Sigmoid colon (tissue), 7 donors: ENCODE data around the gene TRIM9. TPM values are rescaled to one million over a fixed set of nuclear protein-coding genes. Genes with fewer than 3 reads are reported as not detected.

Experiments
- DNase-seq: peaks from one replicate; pipeline ENCODE4 v3.0.0-alpha.2; 2019
- H3K27ac ChIP-seq, 4 donors: fragments of 200-600 bp; sonication (generic); one replicate each; pipeline ENCODE4 v1.5.1; 2016 to 2019; ENCODE audit warnings: mild to moderate bottlenecking in 1 of 4
- H3K27me3 ChIP-seq, 3 donors: fragments of 200-600 bp; sonication (generic); one replicate each; pipeline ENCODE4 v1.5.1; 2019; ENCODE audit warnings: mild to moderate bottlenecking in 1 of 3
- H3K36me3 ChIP-seq, 4 donors: fragments of 200-600 bp; sonication (generic); one replicate each; pipeline ENCODE4 v1.5.1; 2016 to 2019
- H3K4me1 ChIP-seq, 4 donors: fragments of 200-600 bp; sonication (generic); one replicate each; pipeline ENCODE4 v1.5.1; 2017 to 2019
- H3K4me3 ChIP-seq, 4 donors: fragments of 200-600 bp; sonication (generic); one replicate each; pipeline ENCODE4 v1.5.1; 2017 to 2019; ENCODE audit warnings: mild to moderate bottlenecking in 2 of 4, moderate library complexity in 1 of 4
- H3K9me3 ChIP-seq, 4 donors: fragments of 200-600 bp in 3 of 4; sonication (generic) in 3 of 4; one replicate each; pipeline versions ENCODE4 v1.5.1 to v1.6.1; 2013 to 2019
- CTCF ChIP-seq, 4 experiments: fragments of 450-650 bp in 3 of 4; fragments of 200-600 bp in 1 of 4; IDR thresholded peaks; one replicate each; pipeline ENCODE4 v1.5.1; 2016 to 2019; ENCODE audit warnings: antibody characterized with exemption in 4 of 4, mild to moderate bottlenecking in 3 of 4, moderate library complexity in 2 of 4
- EP300 ChIP-seq, 4 donors: sonication (generic); formaldehyde crosslinking; IDR thresholded peaks; one replicate each; pipeline ENCODE4 v1.6.1; 2017; ENCODE audit warnings: antibody characterized with exemption in 4 of 4
- POLR2A ChIP-seq, 2 donors: fragments of 450-650 bp; IDR thresholded peaks; one replicate each; pipeline ENCODE4 v1.6.1; 2016; ENCODE audit warnings: antibody characterized with exemption in 2 of 2, mild to moderate bottlenecking in 2 of 2, moderate library complexity in 2 of 2
- POLR2AphosphoS5 ChIP-seq, 4 donors: sonication (generic); formaldehyde crosslinking; IDR thresholded peaks; one replicate each; pipeline ENCODE4 v1.6.1; 2017; ENCODE audit warnings: antibody characterized with exemption in 4 of 4
- WGBS, 2 donors: extraction: QIAGEN DNeasy Blood & Tissue Kit; methylation state at CpG; one replicate each; pipeline ENCODE4 v1.1.7; 2013; 5-methylcytosine and 5-hydroxymethylcytosine counted together
- intact Hi-C: fragments of 100-400 bp; cut with DNase I; formaldehyde crosslinking; loops from one replicate; pipeline ENCODE4 v1.15.1; 2023
- polyA plus RNA-seq, 3 donors: library from polyadenylated mRNA; stranded (reverse); fragments of 200-250 nt; gene quantifications; one replicate each; pipeline ENCODE4 v1.2.3, GENCODE V29; 2013
- total RNA-seq, 4 donors: library from RNA; depleted of rRNA; stranded (reverse); fragments of >200 nt; gene quantifications; one replicate each; pipeline ENCODE4 v1.1.0, GENCODE V29; 2016
- donor health status: healthy with polysubstance abuse.
- donor health status: Bipolar disorder and iron deficiency.
- donor health status: healthy.

TRIM9 gene
- total and polyA plus RNA-seq, 7 donors, result 2.4 to 21.0 (median 13.5) TPM

GRCh38 chr14:50967103-50967502 is 127.8 kb downstream of the TRIM9 start:
- no peak for DNase-seq
- Histone ChIP-seq H3K27ac (no peak overlapping the region), H3K4me1 (peaks cover 0 to 31% (median 19%) of the 10 kb centered on the region in 4 donors), H3K4me3 (no peak overlapping the region), H3K36me3 (no peaks in the 10 kb centered on the region), H3K27me3 (no peaks in the 10 kb centered on the region), H3K9me3 (no peaks in the 10 kb centered on the region)
- intact Hi-C loops, result no loop called here
- TF ChIP-seq CTCF (IDR thresholded peaks at IDR 0.05) (no peak), EP300 (IDR thresholded peaks at IDR 0.05) (no peak), POLR2AphosphoS5 (IDR thresholded peaks at IDR 0.05) (no peak), POLR2A (IDR thresholded peaks at IDR 0.05) (no peak)
- 57 to 76% methylated on average over 3 of the region's 3 CpGs for WGBS, 2 donors

- intact Hi-C loops, result loop anchor here (5.0 kb wide), 2 partner anchors 37 to 687 kb away; partner anchors contain the start of gene FRMD6
- Histone ChIP-seq H3K27ac (peak overlapping the region; percentile 50 to 77 (median 61)), H3K4me1 (peaks cover 0 to 47% (median 35%) of the 10 kb centered on the region in 4 donors), H3K36me3 (no peaks in the 10 kb centered on the region), H3K27me3 (no peaks in the 10 kb centered on the region), H3K4me3 (no peak overlapping the region), H3K9me3 (no peaks in the 10 kb centered on the region)
- DNase-seq, result peak; percentile 92
- WGBS, 2 donors, result 28% methylated on average over 5 of the region's 5 CpGs
- no peak for TF ChIP-seq POLR2A (IDR thresholded peaks at IDR 0.05)
- peak in 2 of 4 donors; percentile 3 to 51 for TF ChIP-seq EP300 (IDR thresholded peaks at IDR 0.05)
- TF ChIP-seq POLR2AphosphoS5 (IDR thresholded peaks at IDR 0.05), result peak; percentile 42 to 87 (median 80)
Observed at GRCh38 chr14:50964683-50965390, 130.1 kb downstream of the TRIM9 start.

- no peak overlapping the region for H3K4me3 ChIP-seq
- H3K36me3 ChIP-seq, result no peaks in the 10 kb centered on the region
- DNase-seq, result no peak
- no peaks in the 10 kb centered on the region for H3K9me3 ChIP-seq
- 90 to 93% methylated on average over 5 of the region's 5 CpGs for WGBS, 2 donors
- H3K27me3 ChIP-seq, result no peaks in the 10 kb centered on the region
- peaks cover 0 to 47% (median 35%) of the 10 kb centered on the region in 4 donors for H3K4me1 ChIP-seq
- H3K27ac ChIP-seq, result peak overlapping the region in 3 of 4 donors; percentile 50 to 77 (median 66)
- no peak for TF ChIP-seq POLR2AphosphoS5 (IDR thresholded peaks at IDR 0.05)
- no peak for TF ChIP-seq CTCF (IDR thresholded peaks at IDR 0.05)
- TF ChIP-seq EP300 (IDR thresholded peaks at IDR 0.05), result no peak
- TF ChIP-seq POLR2A (IDR thresholded peaks at IDR 0.05), result no peak
- intact Hi-C loops, result loop anchor here (5.0 kb wide), 2 partner anchors 38 to 688 kb away; partner anchors contain the start of gene FRMD6
Observed at GRCh38 chr14:50963919-50964318, 131.0 kb downstream of the TRIM9 start.

GRCh38 chr14:50961605-50962221 is 133.2 kb downstream of the TRIM9 start:
- H3K4me1 ChIP-seq, result peaks cover 0 to 47% (median 35%) of the 10 kb centered on the region in 4 donors

More at GRCh38 chr14:50961605-50962221, 133.2 kb downstream of the TRIM9 start:
- Histone ChIP-seq H3K4me3 (peak overlapping the region in 2 of 4 donors; percentile 11 to 22), H3K36me3 (no peaks in the 10 kb centered on the region), H3K27me3 (no peaks in the 10 kb centered on the region), H3K27ac (peak overlapping the region; percentile 49 to 80 (median 68)), H3K9me3 (no peaks in the 10 kb centered on the region)
- WGBS, 2 donors, result 27 to 81% methylated on average over 2 of the region's 2 CpGs
- DNase-seq, result no peak
- intact Hi-C loops, result loop anchor here (5.0 kb wide), 2 partner anchors 41 to 691 kb away; partner anchors contain the start of gene FRMD6
- TF ChIP-seq POLR2A (IDR thresholded peaks at IDR 0.05) (no peak), EP300 (IDR thresholded peaks at IDR 0.05) (peak in 3 of 4 donors; percentile 62 to 71 (median 64)), CTCF (IDR thresholded peaks at IDR 0.05) (no peak), POLR2AphosphoS5 (IDR thresholded peaks at IDR 0.05) (peak; percentile 69 to 88 (median 86))
